Activated CD4-positive, alpha-beta T cell treated with anti-CD3 and anti-CD28 coated beads, Interleukin-2, amount 50 U/mL, for 1 hour (primary cell): ENCODE results near the gene ZFAND6.
"Not testable (repeated sequence)": the region's sequence is repeated elsewhere in the genome, so short reads cannot be mapped to it uniquely, and the experiment has no call there.

ENCODE experiments used
- DNase-seq: peaks from one replicate; pipeline ENCODE4 v3.0.0-alpha.2; 2020

Gene ZFAND6

GRCh38 chr15:80099662-80100061 lies 40.2 kb downstream of the ZFAND6 start:
- not testable (repeated sequence) for DNase-seq

- no peak for DNase-seq
Observed at GRCh38 chr15:80100247-80100646, 40.8 kb downstream of the ZFAND6 start.

- DNase-seq, result no peak
Observed at GRCh38 chr15:80105193-80105592, 45.7 kb downstream of the ZFAND6 start.

GRCh38 chr15:80105595-80105994 lies 46.1 kb downstream of the ZFAND6 start:
- DNase-seq, result no peak

- DNase-seq, result no peak
Observed at GRCh38 chr15:80106051-80106450, 46.6 kb downstream of the ZFAND6 start.

GRCh38 chr15:80107204-80107603 lies 47.7 kb downstream of the ZFAND6 start:
- DNase-seq, result no peak

GRCh38 chr15:80107774-80108173 lies 48.3 kb downstream of the ZFAND6 start:
- DNase-seq, result no peak

- no peak for DNase-seq
Observed at GRCh38 chr15:80109388-80109787, 49.9 kb downstream of the ZFAND6 start.

- DNase-seq, result no peak
Observed at GRCh38 chr15:80110920-80111319, 51.4 kb downstream of the ZFAND6 start.

GRCh38 chr15:80114114-80114513 lies 54.6 kb downstream of the ZFAND6 start:
- DNase-seq, result no peak

- DNase-seq, result no peak
Observed at GRCh38 chr15:80115021-80115420, 55.5 kb downstream of the ZFAND6 start.

- no peak for DNase-seq
Observed at GRCh38 chr15:80118956-80119355, 59.5 kb downstream of the ZFAND6 start.

- DNase-seq, result no peak
Observed at GRCh38 chr15:80120636-80121035, 61.2 kb downstream of the ZFAND6 start.

GRCh38 chr15:80121546-80121945 lies 62.1 kb downstream of the ZFAND6 start:
- DNase-seq, result no peak

- DNase-seq, result no peak
Observed at GRCh38 chr15:80123034-80123433, 63.6 kb downstream of the ZFAND6 start.

GRCh38 chr15:80127253-80127652 lies 67.8 kb downstream of the ZFAND6 start:
- DNase-seq, result not testable (repeated sequence)

- no peak for DNase-seq
Observed at GRCh38 chr15:80127911-80128310, 68.4 kb downstream of the ZFAND6 start.

GRCh38 chr15:80132382-80132781 lies 72.9 kb downstream of the ZFAND6 start:
- DNase-seq, result no peak

- DNase-seq, result no peak
Observed at GRCh38 chr15:80136854-80137253, 77.4 kb downstream of the ZFAND6 start.

- no peak for DNase-seq
Observed at GRCh38 chr15:80138961-80139360, 79.5 kb downstream of the ZFAND6 start.

GRCh38 chr15:80140909-80141308 lies 81.4 kb downstream of the ZFAND6 start:
- no peak for DNase-seq

GRCh38 chr15:80141916-80142598 lies 82.6 kb downstream of the ZFAND6 start:
- DNase-seq, result no peak

- DNase-seq, result no peak
Observed at GRCh38 chr15:80142646-80143045, 83.2 kb downstream of the ZFAND6 start.

GRCh38 chr15:80151148-80151547 lies 91.7 kb downstream of the ZFAND6 start:
- DNase-seq, result no peak

- no peak for DNase-seq
Observed at GRCh38 chr15:80151576-80151975, 92.1 kb downstream of the ZFAND6 start.
